ENCODE data around the gene MEN1. TPM values are rescaled to one million over a fixed set of nuclear protein-coding genes. Genes with fewer than 3 reads are reported as not detected.
A peak's percentile ranks its signal among the peaks of the same experiment; 100 is the strongest.
"Not testable (repeated sequence)": the region's sequence is repeated elsewhere in the genome, so short reads cannot be mapped to it uniquely, and the experiment has no call there.

Gene MEN1
- total and polyA plus RNA-seq, 8 donors: 8.7 to 25.3 (median 13.5) TPM

- H3K4me3 ChIP-seq: no peak overlapping the region
- DNase-seq (peak in 1 of 6 donors; percentile 43), FAIRE-seq (no peak), ATAC-seq (peak in 1 of 4 donors; percentile 6)
- H3K36me3 ChIP-seq: peaks cover 0 to 40% (median 5%) of the 10 kb centered on the region in 3 donors
- no peaks in the 10 kb centered on the region for H3K4me1 ChIP-seq
- 93 to 94% methylated on average over 52 of the region's 52 CpGs for WGBS, 2 donors
- intact Hi-C loops (cut with DNase I): no loop called here
- TF ChIP-seq, protein P1, sequence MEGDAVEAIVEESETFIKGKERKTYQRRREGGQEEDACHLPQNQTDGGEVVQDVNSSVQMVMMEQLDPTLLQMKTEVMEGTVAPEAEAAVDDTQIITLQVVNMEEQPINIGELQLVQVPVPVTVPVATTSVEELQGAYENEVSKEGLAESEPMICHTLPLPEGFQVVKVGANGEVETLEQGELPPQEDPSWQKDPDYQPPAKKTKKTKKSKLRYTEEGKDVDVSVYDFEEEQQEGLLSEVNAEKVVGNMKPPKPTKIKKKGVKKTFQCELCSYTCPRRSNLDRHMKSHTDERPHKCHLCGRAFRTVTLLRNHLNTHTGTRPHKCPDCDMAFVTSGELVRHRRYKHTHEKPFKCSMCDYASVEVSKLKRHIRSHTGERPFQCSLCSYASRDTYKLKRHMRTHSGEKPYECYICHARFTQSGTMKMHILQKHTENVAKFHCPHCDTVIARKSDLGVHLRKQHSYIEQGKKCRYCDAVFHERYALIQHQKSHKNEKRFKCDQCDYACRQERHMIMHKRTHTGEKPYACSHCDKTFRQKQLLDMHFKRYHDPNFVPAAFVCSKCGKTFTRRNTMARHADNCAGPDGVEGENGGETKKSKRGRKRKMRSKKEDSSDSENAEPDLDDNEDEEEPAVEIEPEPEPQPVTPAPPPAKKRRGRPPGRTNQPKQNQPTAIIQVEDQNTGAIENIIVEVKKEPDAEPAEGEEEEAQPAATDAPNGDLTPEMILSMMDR (IDR thresholded peaks at IDR 0.05): no peak
- H3K27ac ChIP-seq: no peak overlapping the region
- H3K9me3 ChIP-seq: no peaks in the 10 kb centered on the region
- no peaks in the 10 kb centered on the region for H3K27me3 ChIP-seq
Measured at GRCh38 chr11:64826578-64827450, 16.5 kb upstream of the MEN1 start.

DNA sequence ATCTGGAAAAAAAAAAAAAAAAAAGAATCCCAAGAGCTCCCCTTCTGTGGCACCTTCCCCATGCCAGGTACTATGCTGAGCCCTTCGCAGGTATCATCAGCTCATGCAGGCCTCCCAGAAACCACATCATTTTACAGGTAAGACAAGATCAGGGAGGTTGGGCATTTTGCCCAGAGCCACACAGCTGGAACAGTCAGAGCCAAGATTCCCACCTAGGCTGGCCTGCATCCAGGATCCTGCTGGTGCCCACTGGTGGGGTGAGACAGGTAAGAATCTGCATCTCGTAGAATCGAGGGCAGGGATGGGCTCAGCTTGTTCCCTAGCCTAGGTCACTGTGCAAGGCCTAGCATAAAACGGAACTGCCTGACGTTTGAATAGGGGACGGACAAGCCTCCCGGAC is 15.7 kb upstream of the MEN1 start:
- intact Hi-C loops (cut with DNase I): no loop called here
- DNase-seq (no peak), ATAC-seq (no peak), FAIRE-seq (no peak)
- no peaks in the 10 kb centered on the region for H3K4me1 ChIP-seq
- TF ChIP-seq, protein P1 (IDR thresholded peaks at IDR 0.05): no peak
- 78 to 82% methylated on average over 7 of the region's 7 CpGs for WGBS, 2 donors
- H3K27ac ChIP-seq: no peak overlapping the region
- H3K36me3 ChIP-seq: peaks cover 0 to 33% (median 5%) of the 10 kb centered on the region in 3 donors
- H3K9me3 ChIP-seq: no peaks in the 10 kb centered on the region
- no peak overlapping the region for H3K4me3 ChIP-seq
- no peaks in the 10 kb centered on the region for H3K27me3 ChIP-seq

DNA sequence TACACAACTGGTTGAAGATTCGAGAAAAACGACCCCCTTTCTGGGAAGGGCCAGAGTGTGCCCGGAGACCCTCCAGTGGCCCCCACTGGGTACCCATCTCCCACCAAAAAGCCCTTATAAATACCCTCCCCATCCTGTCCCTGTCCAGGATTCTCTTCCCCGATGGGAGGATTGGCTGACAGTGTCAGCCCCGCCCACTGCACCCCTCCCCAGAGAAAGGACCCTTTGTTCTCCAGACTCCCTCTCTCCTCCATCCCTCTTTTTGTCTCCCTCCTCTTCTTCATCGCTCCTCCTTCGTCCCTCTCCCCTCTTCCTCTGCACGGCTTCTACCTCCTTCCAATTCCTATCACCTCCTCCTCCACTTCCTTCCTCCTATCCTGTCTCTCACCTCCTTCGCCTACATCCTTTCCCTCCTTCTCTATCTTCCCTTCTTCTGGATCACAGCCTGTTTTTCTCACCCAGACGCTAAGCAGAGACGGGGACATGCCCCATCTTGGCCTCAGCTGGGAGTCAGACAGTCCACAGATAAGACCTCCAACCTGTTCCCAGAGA is 13.3 kb upstream of the MEN1 start:
- H3K36me3 ChIP-seq: peaks cover 0 to 24% (median 0%) of the 10 kb centered on the region in 3 donors
- H3K27me3 ChIP-seq: no peaks in the 10 kb centered on the region
- ATAC-seq (no peak), FAIRE-seq (no peak), DNase-seq (no peak)
- TF ChIP-seq, protein P1 (IDR thresholded peaks at IDR 0.05): no peak
- H3K4me3 ChIP-seq: no peak overlapping the region
- H3K9me3 ChIP-seq: no peaks in the 10 kb centered on the region
- 79 to 86% methylated on average over 11 of the region's 11 CpGs for WGBS, 2 donors
- intact Hi-C loops (cut with DNase I): no loop called here
- no peak overlapping the region for H3K27ac ChIP-seq
- H3K4me1 ChIP-seq: no peaks in the 10 kb centered on the region

DNA sequence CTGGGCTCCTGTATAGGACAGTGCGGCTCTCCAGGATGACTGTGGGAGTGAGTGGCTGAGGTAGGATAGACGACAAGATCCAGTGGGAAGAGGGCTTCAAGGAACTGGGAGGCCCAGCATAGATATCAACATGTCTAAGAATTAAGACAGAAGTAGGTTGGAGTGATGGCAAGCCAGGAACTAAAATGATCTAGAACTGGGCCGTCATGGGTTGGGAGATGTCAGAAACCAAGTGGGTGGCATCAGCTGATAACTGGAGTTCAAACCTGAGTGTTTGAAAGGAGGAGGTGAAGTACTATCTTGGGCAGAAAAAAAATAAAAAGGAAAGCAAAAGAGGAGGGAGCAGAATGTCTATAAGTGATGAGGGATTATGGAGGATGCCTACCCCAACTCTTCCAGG is 7.1 kb upstream of the MEN1 start:
- no peak for ATAC-seq
- H3K27me3 ChIP-seq: no peaks in the 10 kb centered on the region
- intact Hi-C loops (cut with DNase I): no loop called here
- H3K27ac ChIP-seq: no peak overlapping the region
- no peaks in the 10 kb centered on the region for H3K36me3 ChIP-seq
- no peak for FAIRE-seq
- 82 to 86% methylated on average over 3 of the region's 3 CpGs for WGBS, 2 donors
- no peak for DNase-seq
- H3K4me3 ChIP-seq: no peak overlapping the region
- TF ChIP-seq, protein P1 (IDR thresholded peaks at IDR 0.05): no peak
- H3K4me1 ChIP-seq: peaks cover 8 to 18% (median 15%) of the 10 kb centered on the region in 3 donors
- no peaks in the 10 kb centered on the region for H3K9me3 ChIP-seq

GRCh38 chr11:64815433-64815832 is 5.1 kb upstream of the MEN1 start:
- WGBS, 2 donors: 45 to 47% methylated on average over 5 of the region's 5 CpGs
- H3K27ac ChIP-seq; H3K9me3 ChIP-seq; H3K4me3 ChIP-seq; DNase-seq; H3K36me3 ChIP-seq; H3K27me3 ChIP-seq; FAIRE-seq; intact Hi-C loops (cut with DNase I): not testable (repeated sequence)
- ATAC-seq: peak in 2 of 4 donors; percentile 21 to 35
- peaks cover 8 to 18% (median 15%) of the 10 kb centered on the region in 3 donors for H3K4me1 ChIP-seq
